WTC11 (cell line): ENCODE measurements around the gene PXMP2. TPM values are rescaled to one million over a fixed set of nuclear protein-coding genes. Genes with fewer than 3 reads are reported as not detected.

ENCODE experiments used
- E2F4 ChIP-seq: sonication (generic); formaldehyde crosslinking; IDR thresholded peaks from 2 replicates; pipeline ENCODE4 v1.8.1; 2022; ENCODE audit warnings: low read depth, mild to moderate bottlenecking, moderate library complexity, missing genetic modification reagents, borderline replicate concordance
- ELF4 ChIP-seq: sonication (generic); formaldehyde crosslinking; IDR thresholded peaks from 2 replicates; pipeline ENCODE4 v1.8.1; 2022; ENCODE audit warnings: low read depth, mild to moderate bottlenecking, moderate library complexity, missing genetic modification reagents
- EMX1 ChIP-seq: fragments of 250-450 bp; sonication (Bioruptor Pico); IDR thresholded peaks from 2 replicates; pipeline ENCODE4 v1.8.0; 2021; ENCODE audit warnings: mild to moderate bottlenecking
- FOXP1 ChIP-seq: sonication (generic); formaldehyde crosslinking; IDR thresholded peaks from 2 replicates; pipeline ENCODE4 v1.8.0; 2022; ENCODE audit warnings: missing genetic modification reagents, mild to moderate bottlenecking, moderate library complexity, borderline replicate concordance
- MXD4 ChIP-seq: fragments of 250-450 bp; sonication (Bioruptor Pico); IDR thresholded peaks from 2 replicates; pipeline ENCODE4 v1.8.0; 2021; ENCODE audit warnings: mild to moderate bottlenecking, moderate library complexity, borderline replicate concordance
- PREB ChIP-seq: sonication (generic); formaldehyde crosslinking; IDR thresholded peaks from 2 replicates; pipeline ENCODE4 v1.8.1; 2022; ENCODE audit warnings: mild to moderate bottlenecking, missing genetic modification reagents, moderate library complexity, borderline replicate concordance
- SOX15 ChIP-seq: fragments of 250-450 bp; sonication (Bioruptor Pico); IDR thresholded peaks from 2 replicates; pipeline ENCODE4 v1.9.0; 2021; ENCODE audit warnings: mild to moderate bottlenecking
- SP1 ChIP-seq: sonication (generic); formaldehyde crosslinking; conservative IDR thresholded peaks from 2 replicates; pipeline ENCODE4 v1.8.1; 2022; ENCODE audit warnings: missing genetic modification reagents
- TEAD1 ChIP-seq: sonication (generic); formaldehyde crosslinking; IDR thresholded peaks from 2 replicates; pipeline ENCODE4 v1.8.0; 2022; ENCODE audit warnings: mild to moderate bottlenecking, missing genetic modification reagents
- USF2 ChIP-seq: sonication (generic); formaldehyde crosslinking; IDR thresholded peaks from 2 replicates; pipeline ENCODE4 v1.8.1; 2023; ENCODE audit warnings: mild to moderate bottlenecking, missing genetic modification reagents, moderate library complexity
- ZNF138 ChIP-seq: sonication (generic); formaldehyde crosslinking; conservative IDR thresholded peaks from 2 replicates; pipeline ENCODE4 v1.8.1; 2022; ENCODE audit warnings: mild to moderate bottlenecking, moderate library complexity, missing genetic modification reagents
- ZNF317 ChIP-seq: sonication (generic); formaldehyde crosslinking; IDR thresholded peaks from 2 replicates; pipeline ENCODE4 v1.8.1; 2023; ENCODE audit warnings: low read depth, mild to moderate bottlenecking, moderate library complexity, missing genetic modification reagents, borderline replicate concordance
- total RNA-seq: library from RNA; stranded (reverse); gene quantifications from 3 replicates; pipeline ENCODE4 v1.2.3, GENCODE V29; 2021
- TF ChIP-seq, protein P1 (sequence below): sonication (generic); formaldehyde crosslinking; IDR thresholded peaks from 2 replicates; pipeline ENCODE4 v1.8.1; 2023; ENCODE audit warnings: mild to moderate bottlenecking, missing genetic modification reagents, moderate library complexity
- TF ChIP-seq, protein P2 (sequence below): sonication (generic); formaldehyde crosslinking; IDR thresholded peaks from 2 replicates; pipeline ENCODE4 v1.8.0; 2022; ENCODE audit warnings: missing genetic modification reagents
- TF ChIP-seq, protein P3 (sequence below): sonication (generic); formaldehyde crosslinking; IDR thresholded peaks from 2 replicates; pipeline ENCODE4 v1.8.1; 2023; ENCODE audit warnings: mild to moderate bottlenecking, missing genetic modification reagents, borderline replicate concordance
- TF ChIP-seq, protein P4 (sequence below): fragments of 250-450 bp; sonication (Bioruptor Pico); conservative IDR thresholded peaks from 2 replicates; pipeline ENCODE4 v1.9.0; 2021; ENCODE audit warnings: mild to moderate bottlenecking
- TF ChIP-seq, protein P5 (sequence below): sonication (generic); formaldehyde crosslinking; IDR thresholded peaks from 2 replicates; pipeline ENCODE4 v1.8.1; 2023; ENCODE audit warnings: mild to moderate bottlenecking, moderate library complexity, missing genetic modification reagents
- TF ChIP-seq, protein P6 (sequence below): sonication (generic); formaldehyde crosslinking; IDR thresholded peaks from 2 replicates; pipeline ENCODE4 v1.8.1; 2023; ENCODE audit warnings: mild to moderate bottlenecking, missing genetic modification reagents

The PXMP2 gene
- total RNA-seq, 1 experiment from 2014 or later, result 12.6 TPM

DNA sequence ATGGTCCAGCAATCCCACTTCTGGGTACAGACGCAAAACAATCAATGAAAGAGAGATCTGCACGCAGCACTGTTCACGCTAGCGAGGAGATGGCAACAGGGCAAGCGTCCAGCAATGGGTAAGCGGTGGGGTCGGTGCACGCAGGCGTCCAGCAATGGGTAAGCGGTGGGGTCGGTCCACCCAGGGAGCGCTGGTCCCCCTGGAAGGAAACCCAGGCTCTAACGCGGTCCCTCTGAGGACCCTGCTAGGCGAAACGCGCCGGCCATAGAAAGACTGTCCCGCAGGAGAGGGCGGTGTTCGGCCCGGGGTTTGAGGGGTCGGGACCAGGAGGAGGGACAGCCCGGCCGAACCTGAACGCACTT lies 22.6 kb downstream of the PXMP2 start (continued):
- TF ChIP-seq, protein P1, sequence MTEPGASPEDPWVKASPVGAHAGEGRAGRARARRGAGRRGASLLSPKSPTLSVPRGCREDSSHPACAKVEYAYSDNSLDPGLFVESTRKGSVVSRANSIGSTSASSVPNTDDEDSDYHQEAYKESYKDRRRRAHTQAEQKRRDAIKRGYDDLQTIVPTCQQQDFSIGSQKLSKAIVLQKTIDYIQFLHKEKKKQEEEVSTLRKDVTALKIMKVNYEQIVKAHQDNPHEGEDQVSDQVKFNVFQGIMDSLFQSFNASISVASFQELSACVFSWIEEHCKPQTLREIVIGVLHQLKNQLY (CRISPR knock-in tag), result no peak
- TF ChIP-seq, protein P2, sequence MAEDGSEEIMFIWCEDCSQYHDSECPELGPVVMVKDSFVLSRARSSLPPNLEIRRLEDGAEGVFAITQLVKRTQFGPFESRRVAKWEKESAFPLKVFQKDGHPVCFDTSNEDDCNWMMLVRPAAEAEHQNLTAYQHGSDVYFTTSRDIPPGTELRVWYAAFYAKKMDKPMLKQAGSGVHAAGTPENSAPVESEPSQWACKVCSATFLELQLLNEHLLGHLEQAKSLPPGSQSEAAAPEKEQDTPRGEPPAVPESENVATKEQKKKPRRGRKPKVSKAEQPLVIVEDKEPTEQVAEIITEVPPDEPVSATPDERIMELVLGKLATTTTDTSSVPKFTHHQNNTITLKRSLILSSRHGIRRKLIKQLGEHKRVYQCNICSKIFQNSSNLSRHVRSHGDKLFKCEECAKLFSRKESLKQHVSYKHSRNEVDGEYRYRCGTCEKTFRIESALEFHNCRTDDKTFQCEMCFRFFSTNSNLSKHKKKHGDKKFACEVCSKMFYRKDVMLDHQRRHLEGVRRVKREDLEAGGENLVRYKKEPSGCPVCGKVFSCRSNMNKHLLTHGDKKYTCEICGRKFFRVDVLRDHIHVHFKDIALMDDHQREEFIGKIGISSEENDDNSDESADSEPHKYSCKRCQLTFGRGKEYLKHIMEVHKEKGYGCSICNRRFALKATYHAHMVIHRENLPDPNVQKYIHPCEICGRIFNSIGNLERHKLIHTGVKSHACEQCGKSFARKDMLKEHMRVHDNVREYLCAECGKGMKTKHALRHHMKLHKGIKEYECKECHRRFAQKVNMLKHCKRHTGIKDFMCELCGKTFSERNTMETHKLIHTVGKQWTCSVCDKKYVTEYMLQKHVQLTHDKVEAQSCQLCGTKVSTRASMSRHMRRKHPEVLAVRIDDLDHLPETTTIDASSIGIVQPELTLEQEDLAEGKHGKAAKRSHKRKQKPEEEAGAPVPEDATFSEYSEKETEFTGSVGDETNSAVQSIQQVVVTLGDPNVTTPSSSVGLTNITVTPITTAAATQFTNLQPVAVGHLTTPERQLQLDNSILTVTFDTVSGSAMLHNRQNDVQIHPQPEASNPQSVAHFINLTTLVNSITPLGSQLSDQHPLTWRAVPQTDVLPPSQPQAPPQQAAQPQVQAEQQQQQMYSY (CRISPR knock-in tag), result peak; percentile 5; the same call in 1 of the 2 replicates
- no peak for TF ChIP-seq EMX1 (CRISPR knock-in tag)
- no peak for TF ChIP-seq FOXP1 (CRISPR knock-in tag)
- TF ChIP-seq SP1 (CRISPR knock-in tag), result no peak
- no peak for TF ChIP-seq E2F4
- TF ChIP-seq, protein P3, sequence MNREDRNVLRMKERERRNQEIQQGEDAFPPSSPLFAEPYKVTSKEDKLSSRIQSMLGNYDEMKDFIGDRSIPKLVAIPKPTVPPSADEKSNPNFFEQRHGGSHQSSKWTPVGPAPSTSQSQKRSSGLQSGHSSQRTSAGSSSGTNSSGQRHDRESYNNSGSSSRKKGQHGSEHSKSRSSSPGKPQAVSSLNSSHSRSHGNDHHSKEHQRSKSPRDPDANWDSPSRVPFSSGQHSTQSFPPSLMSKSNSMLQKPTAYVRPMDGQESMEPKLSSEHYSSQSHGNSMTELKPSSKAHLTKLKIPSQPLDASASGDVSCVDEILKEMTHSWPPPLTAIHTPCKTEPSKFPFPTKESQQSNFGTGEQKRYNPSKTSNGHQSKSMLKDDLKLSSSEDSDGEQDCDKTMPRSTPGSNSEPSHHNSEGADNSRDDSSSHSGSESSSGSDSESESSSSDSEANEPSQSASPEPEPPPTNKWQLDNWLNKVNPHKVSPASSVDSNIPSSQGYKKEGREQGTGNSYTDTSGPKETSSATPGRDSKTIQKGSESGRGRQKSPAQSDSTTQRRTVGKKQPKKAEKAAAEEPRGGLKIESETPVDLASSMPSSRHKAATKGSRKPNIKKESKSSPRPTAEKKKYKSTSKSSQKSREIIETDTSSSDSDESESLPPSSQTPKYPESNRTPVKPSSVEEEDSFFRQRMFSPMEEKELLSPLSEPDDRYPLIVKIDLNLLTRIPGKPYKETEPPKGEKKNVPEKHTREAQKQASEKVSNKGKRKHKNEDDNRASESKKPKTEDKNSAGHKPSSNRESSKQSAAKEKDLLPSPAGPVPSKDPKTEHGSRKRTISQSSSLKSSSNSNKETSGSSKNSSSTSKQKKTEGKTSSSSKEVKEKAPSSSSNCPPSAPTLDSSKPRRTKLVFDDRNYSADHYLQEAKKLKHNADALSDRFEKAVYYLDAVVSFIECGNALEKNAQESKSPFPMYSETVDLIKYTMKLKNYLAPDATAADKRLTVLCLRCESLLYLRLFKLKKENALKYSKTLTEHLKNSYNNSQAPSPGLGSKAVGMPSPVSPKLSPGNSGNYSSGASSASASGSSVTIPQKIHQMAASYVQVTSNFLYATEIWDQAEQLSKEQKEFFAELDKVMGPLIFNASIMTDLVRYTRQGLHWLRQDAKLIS, result no peak
- TF ChIP-seq ELF4 (CRISPR knock-in tag), result no peak
- no peak for TF ChIP-seq ZNF138 (CRISPR knock-in tag)
- no peak for TF ChIP-seq TEAD1 (CRISPR knock-in tag)
- TF ChIP-seq USF2 (CRISPR knock-in tag), result no peak
- no peak for TF ChIP-seq ZNF317 (CRISPR knock-in tag)
- TF ChIP-seq, protein P4, sequence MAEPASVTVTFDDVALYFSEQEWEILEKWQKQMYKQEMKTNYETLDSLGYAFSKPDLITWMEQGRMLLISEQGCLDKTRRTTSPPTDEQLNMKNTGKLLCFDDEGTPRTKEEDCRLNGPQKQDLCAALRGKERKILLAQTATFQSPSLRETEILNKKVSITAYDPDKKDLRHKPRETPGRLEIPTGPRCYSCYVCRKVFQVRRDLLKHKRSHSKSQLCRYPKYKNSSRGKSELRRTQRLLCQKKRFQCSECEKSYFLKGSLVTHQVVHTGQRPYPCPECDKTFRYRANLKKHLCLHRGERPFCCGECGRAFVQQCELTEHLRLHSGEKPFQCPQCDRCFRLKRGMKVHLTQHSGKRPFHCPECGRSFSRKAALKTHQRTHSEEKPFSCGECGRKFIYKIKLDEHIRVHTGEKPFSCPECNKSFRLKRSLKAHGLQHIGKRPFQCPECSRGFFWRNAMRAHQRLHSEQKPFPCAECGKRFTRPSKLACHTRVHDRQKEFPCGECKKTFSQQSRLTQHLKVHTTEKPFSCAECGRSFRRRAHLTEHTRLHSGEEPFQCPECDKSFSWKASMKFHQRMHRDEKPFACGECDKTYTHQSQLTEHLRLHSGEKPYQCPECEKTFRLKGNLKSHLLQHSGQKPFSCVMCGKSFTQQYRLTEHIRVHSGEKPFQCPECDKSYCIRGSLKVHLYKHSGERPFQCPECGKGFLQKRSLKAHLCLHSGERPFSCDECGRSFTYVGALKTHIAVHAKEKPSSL (CRISPR knock-in tag), result no peak
- TF ChIP-seq MXD4 (CRISPR knock-in tag), result no peak
- TF ChIP-seq SOX15 (CRISPR knock-in tag), result no peak
- TF ChIP-seq, protein P5, sequence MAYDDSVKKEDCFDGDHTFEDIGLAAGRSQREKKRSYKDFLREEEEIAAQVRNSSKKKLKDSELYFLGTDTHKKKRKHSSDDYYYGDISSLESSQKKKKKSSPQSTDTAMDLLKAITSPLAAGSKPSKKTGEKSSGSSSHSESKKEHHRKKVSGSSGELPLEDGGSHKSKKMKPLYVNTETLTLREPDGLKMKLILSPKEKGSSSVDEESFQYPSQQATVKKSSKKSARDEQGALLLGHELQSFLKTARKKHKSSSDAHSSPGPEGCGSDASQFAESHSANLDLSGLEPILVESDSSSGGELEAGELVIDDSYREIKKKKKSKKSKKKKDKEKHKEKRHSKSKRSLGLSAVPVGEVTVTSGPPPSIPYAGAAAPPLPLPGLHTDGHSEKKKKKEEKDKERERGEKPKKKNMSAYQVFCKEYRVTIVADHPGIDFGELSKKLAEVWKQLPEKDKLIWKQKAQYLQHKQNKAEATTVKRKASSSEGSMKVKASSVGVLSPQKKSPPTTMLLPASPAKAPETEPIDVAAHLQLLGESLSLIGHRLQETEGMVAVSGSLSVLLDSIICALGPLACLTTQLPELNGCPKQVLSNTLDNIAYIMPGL (CRISPR knock-in tag), result peak; percentile 68; the same call in 1 of the 2 replicates
- no peak for TF ChIP-seq PREB (CRISPR knock-in tag)
- TF ChIP-seq, protein P6, sequence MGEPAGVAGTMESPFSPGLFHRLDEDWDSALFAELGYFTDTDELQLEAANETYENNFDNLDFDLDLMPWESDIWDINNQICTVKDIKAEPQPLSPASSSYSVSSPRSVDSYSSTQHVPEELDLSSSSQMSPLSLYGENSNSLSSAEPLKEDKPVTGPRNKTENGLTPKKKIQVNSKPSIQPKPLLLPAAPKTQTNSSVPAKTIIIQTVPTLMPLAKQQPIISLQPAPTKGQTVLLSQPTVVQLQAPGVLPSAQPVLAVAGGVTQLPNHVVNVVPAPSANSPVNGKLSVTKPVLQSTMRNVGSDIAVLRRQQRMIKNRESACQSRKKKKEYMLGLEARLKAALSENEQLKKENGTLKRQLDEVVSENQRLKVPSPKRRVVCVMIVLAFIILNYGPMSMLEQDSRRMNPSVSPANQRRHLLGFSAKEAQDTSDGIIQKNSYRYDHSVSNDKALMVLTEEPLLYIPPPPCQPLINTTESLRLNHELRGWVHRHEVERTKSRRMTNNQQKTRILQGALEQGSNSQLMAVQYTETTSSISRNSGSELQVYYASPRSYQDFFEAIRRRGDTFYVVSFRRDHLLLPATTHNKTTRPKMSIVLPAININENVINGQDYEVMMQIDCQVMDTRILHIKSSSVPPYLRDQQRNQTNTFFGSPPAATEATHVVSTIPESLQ (CRISPR knock-in tag), result no peak
